ENCODE data around the gene DCC.

Gene DCC

DNA sequence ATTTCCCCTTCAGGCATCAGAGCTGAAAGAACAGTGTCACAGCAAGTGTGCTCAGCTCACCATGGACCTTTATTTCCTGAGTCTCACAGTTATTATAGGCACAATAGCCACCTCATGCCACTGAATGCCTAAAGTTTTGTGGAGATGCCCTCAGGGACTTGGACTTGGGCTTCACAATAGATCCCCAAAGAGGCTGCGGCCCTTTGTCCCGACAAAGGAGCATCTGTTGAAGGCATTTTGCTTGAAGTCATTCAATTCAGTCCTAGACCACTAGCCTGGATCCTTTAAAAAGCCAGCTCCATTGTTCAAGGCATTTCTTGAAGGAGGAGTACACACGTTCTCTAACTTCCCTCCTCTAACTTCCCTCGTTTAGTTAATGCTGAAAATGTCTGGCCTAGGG lies 125.4 kb downstream of the DCC start:
- TF ChIP-seq, protein P1, sequence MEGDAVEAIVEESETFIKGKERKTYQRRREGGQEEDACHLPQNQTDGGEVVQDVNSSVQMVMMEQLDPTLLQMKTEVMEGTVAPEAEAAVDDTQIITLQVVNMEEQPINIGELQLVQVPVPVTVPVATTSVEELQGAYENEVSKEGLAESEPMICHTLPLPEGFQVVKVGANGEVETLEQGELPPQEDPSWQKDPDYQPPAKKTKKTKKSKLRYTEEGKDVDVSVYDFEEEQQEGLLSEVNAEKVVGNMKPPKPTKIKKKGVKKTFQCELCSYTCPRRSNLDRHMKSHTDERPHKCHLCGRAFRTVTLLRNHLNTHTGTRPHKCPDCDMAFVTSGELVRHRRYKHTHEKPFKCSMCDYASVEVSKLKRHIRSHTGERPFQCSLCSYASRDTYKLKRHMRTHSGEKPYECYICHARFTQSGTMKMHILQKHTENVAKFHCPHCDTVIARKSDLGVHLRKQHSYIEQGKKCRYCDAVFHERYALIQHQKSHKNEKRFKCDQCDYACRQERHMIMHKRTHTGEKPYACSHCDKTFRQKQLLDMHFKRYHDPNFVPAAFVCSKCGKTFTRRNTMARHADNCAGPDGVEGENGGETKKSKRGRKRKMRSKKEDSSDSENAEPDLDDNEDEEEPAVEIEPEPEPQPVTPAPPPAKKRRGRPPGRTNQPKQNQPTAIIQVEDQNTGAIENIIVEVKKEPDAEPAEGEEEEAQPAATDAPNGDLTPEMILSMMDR (IDR thresholded peaks at IDR 0.05; ENCODE audit: control insufficient read depth, insufficient read depth, low read depth, low read length, missing control alignments), result no peak
- no peak overlapping the region for H3K4me3 ChIP-seq (ENCODE audit: control insufficient read depth, low read depth, low read length)
- no peak for DNase-seq (ENCODE audit: low read depth)

DNA sequence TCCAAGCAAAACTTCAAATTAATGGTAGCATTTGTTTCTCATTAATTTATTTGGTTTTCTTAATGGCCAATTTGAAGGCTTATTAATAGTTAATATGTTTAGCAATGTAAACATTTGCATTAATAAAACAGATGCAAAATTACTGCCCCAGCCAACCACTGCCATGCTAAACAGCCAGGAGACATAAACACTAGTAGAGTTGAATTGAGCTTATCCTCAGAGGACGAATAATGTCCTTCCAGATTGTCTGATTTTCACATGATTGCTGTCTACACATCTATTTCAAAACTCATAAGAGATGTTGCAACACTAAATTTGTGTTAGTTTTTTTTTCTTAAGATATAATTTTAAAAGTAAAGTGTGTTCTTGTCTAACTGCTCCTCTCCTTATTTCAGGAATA lies 128.5 kb downstream of the DCC start:
- no peak for DNase-seq (ENCODE audit: low read depth)
- TF ChIP-seq, protein P1 (IDR thresholded peaks at IDR 0.05; ENCODE audit: control insufficient read depth, insufficient read depth, low read depth, low read length, missing control alignments), result no peak
- no peak overlapping the region for H3K4me3 ChIP-seq (ENCODE audit: control insufficient read depth, low read depth, low read length)

DNA sequence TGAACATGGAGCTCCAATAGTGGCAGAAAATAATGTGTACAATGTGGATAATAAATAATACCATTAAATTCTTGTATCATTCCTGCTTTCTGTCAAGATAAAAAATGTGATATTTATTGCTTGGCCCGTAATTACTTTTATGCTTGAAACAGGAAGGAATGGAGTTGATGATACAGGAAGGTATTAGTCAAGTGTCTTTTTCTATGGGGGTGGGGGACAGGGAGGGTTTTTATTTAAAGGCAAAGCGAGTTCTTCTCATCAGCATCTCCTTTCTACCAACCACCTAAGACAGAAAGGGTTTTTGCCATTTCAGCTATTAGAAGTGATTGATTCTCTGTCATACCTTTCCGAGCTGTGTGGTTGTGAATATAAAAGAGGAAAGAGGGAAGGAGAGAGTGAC lies 135.3 kb downstream of the DCC start:
- no peak overlapping the region for H3K4me3 ChIP-seq (ENCODE audit: control insufficient read depth, low read depth, low read length)
- DNase-seq (ENCODE audit: low read depth), result no peak
- TF ChIP-seq, protein P1 (IDR thresholded peaks at IDR 0.05; ENCODE audit: control insufficient read depth, insufficient read depth, low read depth, low read length, missing control alignments), result no peak

DNA sequence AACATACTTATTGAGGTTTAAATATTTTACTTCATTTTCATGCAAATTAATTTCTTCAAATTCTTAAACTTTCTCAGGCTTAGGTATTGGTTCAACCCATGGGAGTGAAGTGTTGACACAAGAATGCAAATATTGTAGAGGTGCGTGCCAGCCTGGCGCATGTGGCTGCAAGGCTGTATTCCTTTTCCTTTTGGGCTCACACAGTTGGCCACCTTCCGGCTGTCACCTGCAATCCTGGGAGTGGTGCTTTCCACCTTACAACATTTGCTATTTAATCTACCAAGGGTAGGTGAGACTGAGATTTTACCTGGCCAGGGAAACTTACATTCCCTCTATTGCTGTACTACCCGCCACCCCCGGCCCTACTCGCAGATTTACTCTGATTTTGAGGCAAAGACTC lies 141.1 kb downstream of the DCC start:
- TF ChIP-seq, protein P1 (IDR thresholded peaks at IDR 0.05; ENCODE audit: control insufficient read depth, insufficient read depth, low read depth, low read length, missing control alignments), result no peak
- H3K4me3 ChIP-seq (ENCODE audit: control insufficient read depth, low read depth, low read length), result no peak overlapping the region
- DNase-seq (ENCODE audit: low read depth), result no peak

DNA sequence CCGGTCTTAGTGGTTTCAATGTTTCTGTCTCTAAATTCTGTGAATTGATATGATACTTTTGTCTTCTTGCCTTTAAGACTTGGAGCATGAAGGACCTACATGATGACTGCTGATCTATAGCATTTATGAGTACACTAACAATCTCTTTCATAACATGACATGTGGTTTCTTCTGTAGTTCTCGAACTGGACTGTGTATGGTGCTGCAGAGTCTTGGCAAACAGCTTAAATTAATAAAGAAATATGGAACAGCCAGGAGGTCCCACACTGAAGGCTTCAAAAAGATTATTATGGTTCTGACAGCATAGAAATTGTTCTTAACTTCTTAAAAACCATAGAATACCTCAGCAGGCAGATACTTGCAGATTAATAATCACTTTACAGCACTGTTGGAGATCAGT lies 145.0 kb downstream of the DCC start:
- no peak for DNase-seq (ENCODE audit: low read depth)
- TF ChIP-seq, protein P1 (IDR thresholded peaks at IDR 0.05; ENCODE audit: control insufficient read depth, insufficient read depth, low read depth, low read length, missing control alignments), result no peak

DNA sequence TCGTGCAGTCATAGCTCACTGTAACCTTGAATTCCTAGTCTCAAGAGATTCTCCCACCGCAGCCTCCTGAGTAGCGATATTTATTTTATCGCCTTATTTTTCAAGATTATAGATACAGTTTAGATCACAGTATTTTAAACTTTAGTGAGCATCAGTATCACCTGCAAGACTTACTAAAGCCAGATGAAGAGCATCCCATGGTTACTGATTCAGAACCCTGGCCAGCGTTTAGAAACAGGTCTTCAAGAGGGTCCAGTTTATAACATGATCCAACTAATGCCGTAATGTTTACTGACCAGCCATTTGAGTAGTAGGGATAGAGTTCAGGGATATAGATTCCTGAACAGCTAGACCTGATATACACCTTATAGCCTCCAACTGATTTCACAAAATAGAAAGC lies 146.1 kb downstream of the DCC start:
- DNase-seq (ENCODE audit: low read depth), result no peak
- TF ChIP-seq, protein P1 (IDR thresholded peaks at IDR 0.05; ENCODE audit: control insufficient read depth, insufficient read depth, low read depth, low read length, missing control alignments), result no peak
- no peak overlapping the region for H3K4me3 ChIP-seq (ENCODE audit: control insufficient read depth, low read depth, low read length)

More for the DNA sequence above, 145.0 kb downstream of the DCC start:
- no peak overlapping the region for H3K4me3 ChIP-seq (ENCODE audit: control insufficient read depth, low read depth, low read length)
